GM21447 (cell line): Measurements from ENCODE around the gene LIPA.
"Not testable (repeated sequence)": the region's sequence is repeated elsewhere in the genome, so short reads cannot be mapped to it uniquely, and the experiment has no call there.

Experiments
- ATAC-seq: cut with Tn5 transposase; IDR thresholded peaks from one replicate; pipeline ENCODE4 v1.9.1; 2021; ENCODE audit not compliant: unreplicated experiment

LIPA gene

GRCh38 chr10:89213191-89213808 is 38.3 kb downstream of the LIPA start:
- no peak for ATAC-seq

GRCh38 chr10:89210794-89211425 is 40.7 kb downstream of the LIPA start:
- no peak for ATAC-seq

- no peak for ATAC-seq
These were observed 41.9 kb downstream of the LIPA start for GRCh38 chr10:89209718-89210117.

GRCh38 chr10:89207801-89208551 is 43.6 kb downstream of the LIPA start:
- no peak for ATAC-seq

- ATAC-seq = no peak
These were observed 44.3 kb downstream of the LIPA start, which contains the start of gene CH25H for GRCh38 chr10:89207181-89207800. CH25H (minus strand) TSS chr10:89207317; CDS start chr10:89207292, 25 bp downstream.

- no peak for ATAC-seq
These were observed 45.0 kb downstream of the LIPA start for GRCh38 chr10:89206402-89207180.

- no peak for ATAC-seq
These were observed 46.9 kb downstream of the LIPA start for GRCh38 chr10:89204621-89205185.

- no peak for ATAC-seq
These were observed 48.3 kb downstream of the LIPA start for GRCh38 chr10:89203237-89203636.

GRCh38 chr10:89202033-89202425 is 49.5 kb downstream of the LIPA start:
- no peak for ATAC-seq

GRCh38 chr10:89201345-89202032 is 50.1 kb downstream of the LIPA start:
- ATAC-seq = no peak

- no peak for ATAC-seq
These were observed 54.1 kb downstream of the LIPA start for GRCh38 chr10:89197473-89197872.

- ATAC-seq = not testable (repeated sequence)
These were observed 60.3 kb downstream of the LIPA start for GRCh38 chr10:89191301-89191700.

- no peak for ATAC-seq
These were observed 62.3 kb downstream of the LIPA start for GRCh38 chr10:89189211-89189734.

GRCh38 chr10:89185658-89186057 is 65.9 kb downstream of the LIPA start:
- no peak for ATAC-seq

GRCh38 chr10:89184638-89185037 is 66.9 kb downstream of the LIPA start:
- ATAC-seq = no peak

- ATAC-seq = no peak
These were observed 68.0 kb downstream of the LIPA start for GRCh38 chr10:89183571-89183970.

GRCh38 chr10:89182894-89183293 is 68.7 kb downstream of the LIPA start:
- no peak for ATAC-seq

GRCh38 chr10:89175816-89176215 is 75.8 kb downstream of the LIPA start:
- no peak for ATAC-seq

- ATAC-seq = no peak
These were observed 78.5 kb downstream of the LIPA start for GRCh38 chr10:89173075-89173474.

GRCh38 chr10:89171996-89172395 is 79.6 kb downstream of the LIPA start:
- no peak for ATAC-seq
